Fibroblast of mammary gland (primary cell): ENCODE results near the gene IMP3.
A peak's percentile ranks its signal among the peaks of the same experiment; 100 is the strongest.

Source experiments
- DNase-seq: peaks from one replicate; pipeline ENCODE4 v3.0.0-alpha.2; 2010; ENCODE audit warnings: low read depth
- H3K4me3 ChIP-seq: 2 replicates; pipeline ENCODE4 v1.5.1; 2011; ENCODE audit warnings: low read depth, mild to moderate bottlenecking, low read length, moderate library complexity; ENCODE audit not compliant: control insufficient read depth
- TF ChIP-seq, protein P1 (sequence below): conservative IDR thresholded peaks from 2 replicates; pipeline ENCODE4 v1.5.1; 2011; ENCODE audit warnings: low read depth, low read length, inconsistent platforms; ENCODE audit not compliant: control insufficient read depth, insufficient read depth

The IMP3 gene

DNA sequence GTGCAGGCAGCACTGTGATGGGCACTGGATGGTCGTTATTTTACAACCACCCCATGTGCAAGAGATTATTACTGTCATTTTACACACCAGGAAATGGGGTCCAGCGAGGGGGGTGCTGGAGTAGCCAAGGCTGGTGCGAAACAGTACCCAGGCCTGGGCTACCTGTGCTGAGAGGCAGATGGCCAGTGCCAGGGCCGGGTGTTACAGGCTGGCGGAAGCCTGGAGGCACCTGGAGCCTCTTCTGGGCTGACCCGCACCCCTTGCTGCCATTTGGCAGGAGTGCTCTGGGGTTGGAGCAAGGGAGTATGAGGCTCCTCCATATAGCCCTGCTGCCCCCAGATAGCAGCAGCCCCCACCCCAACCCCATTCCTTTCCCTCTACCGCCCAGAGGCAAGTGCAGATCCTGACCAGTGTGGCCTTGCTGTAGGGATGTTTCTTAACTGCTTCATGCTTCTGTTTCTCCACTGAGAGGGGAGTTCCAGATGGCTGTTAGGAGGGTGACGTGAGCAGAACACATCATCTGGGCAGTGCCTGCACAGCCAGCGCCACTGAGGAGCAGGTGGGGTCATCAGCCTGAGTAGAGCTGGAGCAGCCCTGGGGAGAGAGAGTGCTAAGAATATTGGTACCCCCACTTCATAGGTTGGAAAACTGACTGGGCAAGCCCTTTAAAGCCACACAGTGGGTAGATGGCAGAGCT is 22.9 kb upstream of the IMP3 start:
- DNase-seq, result no peak
- no peak overlapping the region for H3K4me3 ChIP-seq
- TF ChIP-seq, protein P1, sequence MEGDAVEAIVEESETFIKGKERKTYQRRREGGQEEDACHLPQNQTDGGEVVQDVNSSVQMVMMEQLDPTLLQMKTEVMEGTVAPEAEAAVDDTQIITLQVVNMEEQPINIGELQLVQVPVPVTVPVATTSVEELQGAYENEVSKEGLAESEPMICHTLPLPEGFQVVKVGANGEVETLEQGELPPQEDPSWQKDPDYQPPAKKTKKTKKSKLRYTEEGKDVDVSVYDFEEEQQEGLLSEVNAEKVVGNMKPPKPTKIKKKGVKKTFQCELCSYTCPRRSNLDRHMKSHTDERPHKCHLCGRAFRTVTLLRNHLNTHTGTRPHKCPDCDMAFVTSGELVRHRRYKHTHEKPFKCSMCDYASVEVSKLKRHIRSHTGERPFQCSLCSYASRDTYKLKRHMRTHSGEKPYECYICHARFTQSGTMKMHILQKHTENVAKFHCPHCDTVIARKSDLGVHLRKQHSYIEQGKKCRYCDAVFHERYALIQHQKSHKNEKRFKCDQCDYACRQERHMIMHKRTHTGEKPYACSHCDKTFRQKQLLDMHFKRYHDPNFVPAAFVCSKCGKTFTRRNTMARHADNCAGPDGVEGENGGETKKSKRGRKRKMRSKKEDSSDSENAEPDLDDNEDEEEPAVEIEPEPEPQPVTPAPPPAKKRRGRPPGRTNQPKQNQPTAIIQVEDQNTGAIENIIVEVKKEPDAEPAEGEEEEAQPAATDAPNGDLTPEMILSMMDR, result no peak

GRCh38 chr15:75661756-75662140 is 21.7 kb upstream of the IMP3 start:
- TF ChIP-seq, protein P1, result no peak
- DNase-seq, result no peak
- no peak overlapping the region for H3K4me3 ChIP-seq

- TF ChIP-seq, protein P1, result no peak
- no peak overlapping the region for H3K4me3 ChIP-seq
- DNase-seq, result peak; percentile 90
Observed at GRCh38 chr15:75661100-75661755, 21.2 kb upstream of the IMP3 start.

DNA sequence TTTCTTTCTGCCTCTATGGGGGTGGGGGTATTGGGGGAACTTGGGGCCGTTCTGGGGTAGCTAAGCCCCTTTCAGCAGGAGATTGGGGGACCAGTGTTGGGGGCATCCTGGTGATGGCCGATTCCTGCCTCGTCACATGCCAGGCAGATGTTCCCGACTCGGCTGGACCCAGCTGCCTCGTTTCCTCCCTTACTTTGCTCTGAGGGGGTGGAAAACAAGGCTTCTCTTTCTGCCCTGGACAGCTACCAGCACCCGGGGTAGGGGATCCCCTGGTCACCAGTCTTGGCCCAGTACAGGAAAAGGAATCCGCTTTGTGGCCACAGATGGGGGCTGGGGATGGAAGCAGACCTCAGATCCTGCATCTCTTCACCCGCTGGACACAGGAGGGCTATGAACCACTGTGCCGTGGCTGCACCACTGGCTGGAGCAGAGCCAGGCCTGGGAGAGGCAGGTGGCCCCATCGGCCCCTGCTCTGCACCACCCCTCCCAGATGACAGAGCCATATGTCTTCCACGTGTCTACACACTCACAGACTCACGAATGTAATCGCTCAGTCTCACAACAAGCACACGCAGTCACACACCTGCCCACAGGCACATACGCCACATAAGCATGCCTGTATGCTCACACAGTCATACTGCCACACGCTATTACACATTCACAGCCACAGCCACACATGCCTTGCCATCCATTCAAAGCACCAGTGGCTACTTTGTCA is 20.1 kb upstream of the IMP3 start:
- peak; percentile 52 for DNase-seq
- TF ChIP-seq, protein P1, result no peak
- H3K4me3 ChIP-seq, result no peak overlapping the region

DNA sequence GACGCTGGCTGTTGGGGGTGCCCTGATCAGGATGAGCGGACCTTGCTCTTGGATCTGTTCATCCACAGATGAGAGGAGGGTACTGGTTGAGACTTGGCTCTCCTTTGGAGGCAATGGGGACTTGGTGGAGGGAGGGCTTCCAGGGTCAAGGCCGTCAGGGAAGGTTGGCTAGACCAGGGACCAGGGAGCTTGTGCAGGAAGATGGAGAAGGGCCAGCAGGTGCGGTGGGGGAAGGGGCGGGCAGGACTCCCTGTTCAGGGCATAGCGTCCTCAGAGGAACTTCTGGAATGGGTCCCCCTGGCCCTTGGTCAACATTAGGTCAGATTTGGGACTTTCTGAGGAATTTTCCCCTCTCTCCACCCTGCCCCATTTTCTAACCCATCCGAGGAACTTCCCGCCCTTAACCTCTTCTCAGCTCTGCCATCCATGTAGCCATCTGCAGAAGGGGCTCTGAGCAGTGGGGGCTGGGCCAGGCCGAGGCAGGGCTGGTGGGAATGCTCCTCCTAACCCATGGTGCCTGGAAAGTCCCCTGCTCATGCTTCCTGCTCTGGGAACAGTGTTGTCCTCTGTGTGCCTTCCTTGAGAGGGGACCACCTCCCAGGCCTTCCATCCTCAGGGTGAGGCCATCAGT is 19.2 kb upstream of the IMP3 start:
- TF ChIP-seq, protein P1, result no peak
- DNase-seq, result no peak
- no peak overlapping the region for H3K4me3 ChIP-seq

DNA sequence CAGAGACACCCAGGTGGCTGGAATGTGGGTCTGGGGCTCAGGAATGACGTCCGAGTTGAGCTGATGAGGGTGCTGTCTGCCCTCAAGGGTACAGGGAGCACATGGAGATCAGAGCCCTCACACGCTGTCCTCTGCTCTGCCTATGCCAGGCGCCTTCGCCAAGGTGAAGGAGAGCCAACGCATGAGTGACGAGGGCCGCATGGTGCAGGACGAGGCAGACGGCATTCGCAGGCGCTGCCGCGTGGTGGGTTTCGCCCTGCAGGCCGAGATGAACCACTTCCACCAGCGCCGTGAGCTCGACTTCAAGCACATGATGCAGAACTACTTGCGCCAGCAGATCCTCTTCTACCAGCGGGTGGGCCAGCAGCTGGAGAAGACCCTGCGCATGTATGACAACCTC is 16.8 kb upstream of the IMP3 start:
- H3K4me3 ChIP-seq, result no peak overlapping the region
- DNase-seq, result no peak

More for the DNA sequence above, 16.8 kb upstream of the IMP3 start:
- TF ChIP-seq, protein P1, result no peak
